ENCODE results near the gene TENT4A. TPM values are rescaled to one million over a fixed set of nuclear protein-coding genes. Genes with fewer than 3 reads are reported as not detected.
A peak's percentile ranks its signal among the peaks of the same experiment; 100 is the strongest.

Gene TENT4A
- total and polyA plus RNA-seq, 2 of the 13 experiments (the other 11 are each of a cell fraction or from before 2014, with no cell fraction given): 6.3 to 13.3 TPM

DNA sequence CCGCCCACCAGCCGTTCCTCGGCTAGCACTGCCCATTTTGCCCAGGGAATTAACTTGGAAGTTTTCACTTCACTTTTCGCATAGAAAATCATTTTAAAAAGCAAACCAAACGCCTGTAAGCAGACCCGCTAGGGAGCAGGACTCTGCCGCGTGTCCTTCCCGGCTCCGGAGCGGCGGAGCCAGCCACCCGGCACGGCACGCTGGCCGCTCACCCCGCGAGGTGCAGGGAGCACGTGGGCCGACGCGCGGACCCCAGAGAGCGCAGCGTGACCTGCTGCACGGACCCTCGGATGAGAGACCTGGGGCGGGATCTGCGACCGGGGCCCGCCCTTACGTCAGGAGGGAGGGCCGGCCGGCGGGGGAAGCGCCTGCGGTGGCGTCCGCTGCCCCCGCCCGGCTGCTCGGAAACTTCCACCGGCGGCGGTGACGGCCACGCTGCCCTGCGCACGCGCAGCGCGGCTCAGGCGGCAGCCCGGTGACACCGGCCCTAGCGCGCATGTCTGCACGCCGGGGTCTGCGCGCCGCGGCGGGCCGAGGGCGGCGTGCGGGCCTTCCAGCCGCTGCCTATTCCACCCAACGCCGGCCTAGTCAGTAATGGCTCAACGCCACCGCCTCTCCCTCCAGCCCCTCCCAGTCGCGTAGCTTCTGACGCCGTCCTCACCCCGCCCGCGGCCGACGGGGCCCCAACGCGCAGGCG, 507 bp upstream of the TENT4A start (continued):
- TF ChIP-seq AHR (CRISPR knock-in tag; IDR thresholded peaks at IDR 0.05) (no peak), YY1 (IDR thresholded peaks at IDR 0.05; ENCODE audit: insufficient read depth, insufficient replicate concordance, low read depth, low read length) (peak; percentile 60), ZFX (CRISPR knock-in tag; IDR thresholded peaks at IDR 0.05; ENCODE audit: low read depth) (peak; percentile 87), SP4 (CRISPR knock-in tag; IDR thresholded peaks at IDR 0.05) (peak; percentile 82), ZNF432 (CRISPR knock-in tag; IDR thresholded peaks at IDR 0.05; ENCODE audit: borderline replicate concordance) (peak; percentile 60; the same call in 1 of the 2 replicates), ZNF552 (CRISPR knock-in tag; IDR thresholded peaks at IDR 0.05; ENCODE audit: borderline replicate concordance) (peak; percentile 92), POLR2AphosphoS2 (IDR thresholded peaks at IDR 0.05; ENCODE audit: low read depth, low read length) (no peak), NRL (CRISPR knock-in tag; IDR thresholded peaks at IDR 0.05; ENCODE audit: borderline replicate concordance) (peak; percentile 90), ZSCAN12 (CRISPR knock-in tag; IDR thresholded peaks at IDR 0.05) (peak; percentile 22), STAT5B (CRISPR knock-in tag; IDR thresholded peaks at IDR 0.05) (peak; percentile 65; the same call in 1 of the 2 replicates), ZNF282 (IDR thresholded peaks at IDR 0.05; ENCODE audit: partially characterized antibody) (no peak), ZNF564 (CRISPR knock-in tag; IDR thresholded peaks at IDR 0.05) (peak; percentile 73), CSRNP1 (CRISPR knock-in tag; IDR thresholded peaks at IDR 0.05) (0 out of 2 replicates have a peak, but pooled peaks have one; percentile 49), ZNF543 (CRISPR knock-in tag; IDR thresholded peaks at IDR 0.05) (peak; percentile 79; the same call in 1 of the 2 replicates), ZNF816 (CRISPR knock-in tag; IDR thresholded peaks at IDR 0.05; ENCODE audit: borderline replicate concordance) (peak; percentile 97), NFATC3 (CRISPR knock-in tag; IDR thresholded peaks at IDR 0.05) (0 out of 2 replicates have a peak, but pooled peaks have one; percentile 4)
- TF ChIP-seq, protein P1, sequence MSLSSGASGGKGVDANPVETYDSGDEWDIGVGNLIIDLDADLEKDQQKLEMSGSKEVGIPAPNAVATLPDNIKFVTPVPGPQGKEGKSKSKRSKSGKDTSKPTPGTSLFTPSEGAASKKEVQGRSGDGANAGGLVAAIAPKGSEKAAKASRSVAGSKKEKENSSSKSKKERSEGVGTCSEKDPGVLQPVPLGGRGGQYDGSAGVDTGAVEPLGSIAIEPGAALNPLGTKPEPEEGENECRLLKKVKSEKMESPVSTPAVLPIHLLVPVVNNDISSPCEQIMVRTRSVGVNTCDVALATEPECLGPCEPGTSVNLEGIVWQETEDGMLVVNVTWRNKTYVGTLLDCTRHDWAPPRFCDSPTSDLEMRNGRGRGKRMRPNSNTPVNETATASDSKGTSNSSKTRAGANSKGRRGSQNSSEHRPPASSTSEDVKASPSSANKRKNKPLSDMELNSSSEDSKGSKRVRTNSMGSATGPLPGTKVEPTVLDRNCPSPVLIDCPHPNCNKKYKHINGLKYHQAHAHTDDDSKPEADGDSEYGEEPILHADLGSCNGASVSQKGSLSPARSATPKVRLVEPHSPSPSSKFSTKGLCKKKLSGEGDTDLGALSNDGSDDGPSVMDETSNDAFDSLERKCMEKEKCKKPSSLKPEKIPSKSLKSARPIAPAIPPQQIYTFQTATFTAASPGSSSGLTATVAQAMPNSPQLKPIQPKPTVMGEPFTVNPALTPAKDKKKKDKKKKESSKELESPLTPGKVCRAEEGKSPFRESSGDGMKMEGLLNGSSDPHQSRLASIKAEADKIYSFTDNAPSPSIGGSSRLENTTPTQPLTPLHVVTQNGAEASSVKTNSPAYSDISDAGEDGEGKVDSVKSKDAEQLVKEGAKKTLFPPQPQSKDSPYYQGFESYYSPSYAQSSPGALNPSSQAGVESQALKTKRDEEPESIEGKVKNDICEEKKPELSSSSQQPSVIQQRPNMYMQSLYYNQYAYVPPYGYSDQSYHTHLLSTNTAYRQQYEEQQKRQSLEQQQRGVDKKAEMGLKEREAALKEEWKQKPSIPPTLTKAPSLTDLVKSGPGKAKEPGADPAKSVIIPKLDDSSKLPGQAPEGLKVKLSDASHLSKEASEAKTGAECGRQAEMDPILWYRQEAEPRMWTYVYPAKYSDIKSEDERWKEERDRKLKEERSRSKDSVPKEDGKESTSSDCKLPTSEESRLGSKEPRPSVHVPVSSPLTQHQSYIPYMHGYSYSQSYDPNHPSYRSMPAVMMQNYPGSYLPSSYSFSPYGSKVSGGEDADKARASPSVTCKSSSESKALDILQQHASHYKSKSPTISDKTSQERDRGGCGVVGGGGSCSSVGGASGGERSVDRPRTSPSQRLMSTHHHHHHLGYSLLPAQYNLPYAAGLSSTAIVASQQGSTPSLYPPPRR (CRISPR knock-in tag; IDR thresholded peaks at IDR 0.05; ENCODE audit: borderline replicate concordance): peak; percentile 72; the same call in 1 of the 2 replicates
- TF ChIP-seq, protein P2, sequence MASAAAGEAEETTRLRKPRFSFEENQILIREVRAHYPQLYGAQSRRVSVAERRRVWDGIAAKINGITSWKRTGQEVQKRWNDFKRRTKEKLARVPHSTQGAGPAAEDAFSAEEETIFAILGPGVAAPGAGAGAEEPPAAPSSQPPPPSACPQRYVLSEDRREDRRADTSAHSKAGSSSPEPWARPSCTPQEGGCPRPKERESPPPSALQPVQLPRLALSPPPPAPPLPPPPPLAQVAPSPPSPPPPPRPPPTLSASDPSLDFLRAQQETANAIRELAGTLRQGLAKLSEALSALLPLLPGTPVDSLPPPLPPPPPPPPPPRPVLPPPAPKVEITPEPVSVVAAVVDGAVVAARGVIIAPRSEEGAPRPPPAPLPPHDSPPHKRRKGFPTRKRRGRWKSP (CRISPR knock-in tag; IDR thresholded peaks at IDR 0.05): peak; percentile 47; the same call in 1 of the 2 replicates
- TF ChIP-seq, protein P3, sequence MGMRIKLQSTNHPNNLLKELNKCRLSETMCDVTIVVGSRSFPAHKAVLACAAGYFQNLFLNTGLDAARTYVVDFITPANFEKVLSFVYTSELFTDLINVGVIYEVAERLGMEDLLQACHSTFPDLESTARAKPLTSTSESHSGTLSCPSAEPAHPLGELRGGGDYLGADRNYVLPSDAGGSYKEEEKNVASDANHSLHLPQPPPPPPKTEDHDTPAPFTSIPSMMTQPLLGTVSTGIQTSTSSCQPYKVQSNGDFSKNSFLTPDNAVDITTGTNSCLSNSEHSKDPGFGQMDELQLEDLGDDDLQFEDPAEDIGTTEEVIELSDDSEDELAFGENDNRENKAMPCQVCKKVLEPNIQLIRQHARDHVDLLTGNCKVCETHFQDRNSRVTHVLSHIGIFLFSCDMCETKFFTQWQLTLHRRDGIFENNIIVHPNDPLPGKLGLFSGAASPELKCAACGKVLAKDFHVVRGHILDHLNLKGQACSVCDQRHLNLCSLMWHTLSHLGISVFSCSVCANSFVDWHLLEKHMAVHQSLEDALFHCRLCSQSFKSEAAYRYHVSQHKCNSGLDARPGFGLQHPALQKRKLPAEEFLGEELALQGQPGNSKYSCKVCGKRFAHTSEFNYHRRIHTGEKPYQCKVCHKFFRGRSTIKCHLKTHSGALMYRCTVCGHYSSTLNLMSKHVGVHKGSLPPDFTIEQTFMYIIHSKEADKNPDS (CRISPR knock-in tag; IDR thresholded peaks at IDR 0.05): peak; percentile 80; the same call in 1 of the 2 replicates

Data from HepG2 (cell line).